Prostate gland (tissue), 2 donors: Measurements from ENCODE around the gene SNN. TPM values are rescaled to one million over a fixed set of nuclear protein-coding genes. Genes with fewer than 3 reads are reported as not detected.

ENCODE experiments used
- DNase-seq: peaks from one replicate; pipeline ENCODE4 v3.0.0-alpha.2; 2019; ENCODE audit warnings: low spot score
- H3K27ac ChIP-seq, 2 donors: fragments of 200-600 bp; sonication (generic); 2 replicates each; pipeline ENCODE4 v1.5.1; 2017 to 2019
- H3K27me3 ChIP-seq: fragments of 200-600 bp; sonication (generic); replicated peaks from 2 replicates; pipeline ENCODE4 v1.5.1; 2019; ENCODE audit not compliant: insufficient read depth
- H3K36me3 ChIP-seq, 2 donors: fragments of 200-600 bp; sonication (generic); 1 replicate in 1 of 2; 2 replicates in 1 of 2; pipeline versions ENCODE4 v1.5.1 to v1.8.1; 2017 to 2019
- H3K4me1 ChIP-seq: fragments of 200-600 bp; sonication (generic); replicated peaks from 2 replicates; pipeline ENCODE4 v1.5.1; 2019
- H3K4me3 ChIP-seq, 2 donors: fragments of 200-600 bp; sonication (generic); 2 replicates each; pipeline ENCODE4 v1.5.1; 2017 to 2019
- H3K9me3 ChIP-seq: fragments of 200-600 bp; sonication (generic); 2 replicates; pipeline ENCODE4 v1.5.1; 2017
- CTCF ChIP-seq, 4 experiments: fragments of 200-600 bp in 2 of 4; fragments of 450-650 bp in 2 of 4; sonication (generic) in 2 of 4; IDR thresholded peaks; 1 replicate in 3 of 4; 2 replicates in 1 of 4; pipeline ENCODE4 v1.5.1; 2016 to 2019; ENCODE audit warnings: antibody characterized with exemption in 4 of 4, mild to moderate bottlenecking in 2 of 4, moderate library complexity in 2 of 4
- POLR2A ChIP-seq: fragments of 450-650 bp; IDR thresholded peaks from one replicate; pipeline ENCODE4 v1.6.1; 2016; ENCODE audit warnings: antibody characterized with exemption, mild to moderate bottlenecking
- POLR2AphosphoS5 ChIP-seq: sonication (generic); formaldehyde crosslinking; IDR thresholded peaks from one replicate; pipeline ENCODE4 v1.6.1; 2017; ENCODE audit warnings: antibody characterized with exemption
- WGBS: methylation state at CpG from one replicate; pipeline ENCODE4 v1.1.5; 2018; 5-methylcytosine and 5-hydroxymethylcytosine counted together
- intact Hi-C: fragments of 100-400 bp; cut with DNase I; formaldehyde crosslinking; loops from one replicate; pipeline ENCODE4 v1.14.2; 2022
- total RNA-seq, 2 donors: library from RNA; depleted of rRNA; stranded (reverse); fragments of >200 nt; gene quantifications; one replicate each; pipeline ENCODE4 v1.1.0, GENCODE V29; 2016

SNN gene
- total RNA-seq, 2 donors from 2014 or later: 20.8 TPM

- peak overlapping the region; percentile 40 to 61 for H3K27ac ChIP-seq
- no peaks in the 10 kb centered on the region for H3K27me3 ChIP-seq
- WGBS: 30% methylated on average over 9 of the region's 9 CpGs
- H3K9me3 ChIP-seq: no peaks in the 10 kb centered on the region
- no peak overlapping the region for H3K4me3 ChIP-seq
- TF ChIP-seq POLR2A (no peak), CTCF (IDR thresholded peaks at IDR 0.05) (no peak), POLR2AphosphoS5 (no peak)
- no peaks in the 10 kb centered on the region for H3K36me3 ChIP-seq
- no peak for DNase-seq
- intact Hi-C loops: no loop called here
- H3K4me1 ChIP-seq: peaks cover 18% of the 10 kb centered on the region
These were observed 9.2 kb downstream of the SNN start for GRCh38 chr16:11677451-11677951.

- no peak for DNase-seq
- intact Hi-C loops: no loop called here
- WGBS: 59% methylated on average over 18 of the region's 18 CpGs
These were observed 10.0 kb downstream of the SNN start for GRCh38 chr16:11677959-11678881.

GRCh38 chr16:11679250-11679649 is 11.0 kb downstream of the SNN start:
- H3K4me1 ChIP-seq: peaks cover 5% of the 10 kb centered on the region
- WGBS: 64% methylated on average over 13 of the region's 13 CpGs
- DNase-seq: no peak
- no peak for TF ChIP-seq POLR2A
- TF ChIP-seq CTCF (IDR thresholded peaks at IDR 0.05): no peak
- no peak for TF ChIP-seq POLR2AphosphoS5
- H3K27ac ChIP-seq: no peak overlapping the region
- H3K4me3 ChIP-seq: no peak overlapping the region
- H3K27me3 ChIP-seq: no peaks in the 10 kb centered on the region
- no peaks in the 10 kb centered on the region for H3K9me3 ChIP-seq
- intact Hi-C loops: no loop called here
- H3K36me3 ChIP-seq: no peaks in the 10 kb centered on the region

More at GRCh38 chr16:11677959-11678881, 10.0 kb downstream of the SNN start:
- TF ChIP-seq CTCF (IDR thresholded peaks at IDR 0.05): no peak
- no peak for TF ChIP-seq POLR2AphosphoS5
- no peak for TF ChIP-seq POLR2A
- no peak overlapping the region for H3K4me3 ChIP-seq
- H3K4me1 ChIP-seq: peaks cover 11% of the 10 kb centered on the region
- H3K27me3 ChIP-seq: no peaks in the 10 kb centered on the region
- peak overlapping the region; percentile 40 to 61 for H3K27ac ChIP-seq
- no peaks in the 10 kb centered on the region for H3K9me3 ChIP-seq
- H3K36me3 ChIP-seq: no peaks in the 10 kb centered on the region

- H3K9me3 ChIP-seq: no peaks in the 10 kb centered on the region
- H3K4me3 ChIP-seq: no peak overlapping the region
- no peak for DNase-seq
- no peaks in the 10 kb centered on the region for H3K4me1 ChIP-seq
- intact Hi-C loops: no loop called here
- no peaks in the 10 kb centered on the region for H3K27me3 ChIP-seq
- peaks cover 0 to 9% of the 10 kb centered on the region in 2 donors for H3K36me3 ChIP-seq
- TF ChIP-seq POLR2AphosphoS5 (no peak), POLR2A (no peak), CTCF (IDR thresholded peaks at IDR 0.05) (no peak)
- WGBS: 69% methylated on average over 12 of the region's 12 CpGs
- no peak overlapping the region for H3K27ac ChIP-seq
These were observed 12.0 kb downstream of the SNN start for GRCh38 chr16:11679941-11680911.
